Endothelial cell of umbilical vein (primary cell): ENCODE measurements around the gene THSD7B. TPM values are rescaled to one million over a fixed set of nuclear protein-coding genes. Genes with fewer than 3 reads are reported as not detected.

Experiments
- BruUV-seq: library from RNA; stranded (reverse); fragments of 400-500 nt; replicated peaks from 2 replicates; lab custom pipeline; 2021; lab: Mats Ljungman, UMichigan
- CTCF ChIA-PET: fragments of 300-600, 350-600 bp; sonication (Branson Sonifier 250); formaldehyde crosslinking; loops from one replicate; lab custom pipeline; 2021; ENCODE audit warnings: antibody characterized with exemption, inconsistent platforms; lab: Charles Lee
- POLR2A ChIA-PET: fragments of 300-600, 350-600 bp; sonication (Branson Sonifier 250); formaldehyde crosslinking; loops from one replicate; lab custom pipeline; 2021; ENCODE audit warnings: antibody characterized with exemption, inconsistent platforms; lab: Charles Lee
- DNase-seq: peaks from one replicate; pipeline ENCODE4 v3.0.0-alpha.2; 2011; ENCODE audit warnings: low read depth, low spot score
- FAIRE-seq: peaks from 2 replicates; lab custom pipeline; 2011; peaks lifted over from hg19 to GRCh38; lab: Jason Lieb, UNC
- H2AFZ ChIP-seq: 2 replicates; pipeline ENCODE4 v1.6.0; 2012; ENCODE audit warnings: low read depth, low read length, control low read depth, inconsistent platforms
- H3K27ac ChIP-seq: 2 replicates; pipeline ENCODE4 v1.5.1; 2011; ENCODE audit warnings: low read depth, mild to moderate bottlenecking, control low read depth, low read length, moderate library complexity; ENCODE audit not compliant: insufficient read depth
- H3K27me3 ChIP-seq, 2 experiments: 2 replicates each; pipeline versions ENCODE4 v1.6.0 to v1.6.1; 2011; ENCODE audit warnings: low read length in 2 of 2, mixed read lengths in 1 of 2; ENCODE audit not compliant: control insufficient read depth in 2 of 2, insufficient read depth in 2 of 2
- H3K36me3 ChIP-seq, 2 experiments: 2 replicates in 1 of 2; 3 replicates in 1 of 2; pipeline ENCODE4 v1.5.1; 2011; ENCODE audit warnings: low read length in 2 of 2, mild to moderate bottlenecking in 1 of 2, moderate library complexity in 1 of 2; ENCODE audit not compliant: control insufficient read depth in 2 of 2, insufficient read depth in 2 of 2; ENCODE audit errors: extremely low read depth in 1 of 2
- H3K4me1 ChIP-seq: 3 replicates; pipeline ENCODE4 v1.5.1; 2011; ENCODE audit warnings: mild to moderate bottlenecking, low read length; ENCODE audit not compliant: control insufficient read depth, insufficient read depth; ENCODE audit errors: extremely low read depth
- H3K4me2 ChIP-seq: 2 replicates; pipeline ENCODE4 v1.6.1; 2011; ENCODE audit warnings: low read length, control low read depth, mixed read lengths; ENCODE audit not compliant: insufficient read depth
- H3K4me3 ChIP-seq, 3 experiments: fragments of 200-600 bp in 1 of 3; sonication (generic), shearing (Covaris generic) in 1 of 3; replicated peaks in 1 of 3; 2 replicates each; pipeline ENCODE4 v1.5.1; 2011 to 2016; ENCODE audit warnings: control low read depth in 3 of 3, low read length in 3 of 3, mild to moderate bottlenecking in 2 of 3, inconsistent platforms in 1 of 3, low read depth in 1 of 3, moderate library complexity in 1 of 3; ENCODE audit not compliant: insufficient read depth in 1 of 3
- H3K79me2 ChIP-seq: 2 replicates; pipeline ENCODE4 v1.6.0; 2012; ENCODE audit warnings: low read length, inconsistent platforms; ENCODE audit not compliant: control insufficient read depth, insufficient read depth
- H3K9ac ChIP-seq: replicated peaks from 2 replicates; pipeline ENCODE3; 2011; ENCODE audit warnings: low read length, control low read depth; ENCODE audit not compliant: insufficient read depth; ENCODE audit errors: extremely low read depth
- H3K9me1 ChIP-seq: replicated peaks from 3 replicates; pipeline ENCODE4 v1.6.0; 2011; ENCODE audit warnings: mild to moderate bottlenecking, low read length; ENCODE audit not compliant: control insufficient read depth, insufficient read depth; ENCODE audit errors: extremely low read depth
- H3K9me3 ChIP-seq: replicated peaks from 2 replicates; pipeline ENCODE4 v1.5.1; 2012; ENCODE audit warnings: low read length, inconsistent platforms; ENCODE audit not compliant: control insufficient read depth, insufficient read depth
- H4K20me1 ChIP-seq: replicated peaks from 2 replicates; pipeline ENCODE3; 2011; ENCODE audit warnings: mild to moderate bottlenecking, low read length; ENCODE audit not compliant: control insufficient read depth, insufficient read depth; ENCODE audit errors: extremely low read depth
- EZH2 ChIP-seq: IDR thresholded peaks from 2 replicates; pipeline ENCODE4 v1.6.1; 2012; ENCODE audit warnings: borderline replicate concordance, low read depth, mild to moderate bottlenecking, moderate library complexity, low read length, inconsistent platforms; ENCODE audit not compliant: severe bottlenecking
- FOS ChIP-seq: IDR thresholded peaks from 2 replicates; pipeline ENCODE4 v1.6.1; 2011; ENCODE audit warnings: mild to moderate bottlenecking, low read length, moderate library complexity, borderline replicate concordance; ENCODE audit not compliant: insufficient read depth
- GATA2 ChIP-seq: IDR thresholded peaks from 2 replicates; pipeline ENCODE4 v1.7.0; 2011; ENCODE audit warnings: low read depth, mild to moderate bottlenecking, moderate library complexity, mixed read lengths, low read length; ENCODE audit not compliant: insufficient read length, insufficient read depth
- JUN ChIP-seq: IDR thresholded peaks from 2 replicates; pipeline ENCODE4 v1.6.1; 2011; ENCODE audit warnings: borderline replicate concordance, low read depth; ENCODE audit not compliant: insufficient read length, insufficient read depth
- MYC ChIP-seq: IDR thresholded peaks from one replicate; pipeline ENCODE4 v1.6.1; 2011; ENCODE audit warnings: mild to moderate bottlenecking, low read depth, low read length
- POLR2A ChIP-seq: IDR thresholded peaks from 2 replicates; pipeline ENCODE4 v1.6.1; 2012; ENCODE audit warnings: low read depth, mild to moderate bottlenecking, control low read depth, low read length
- POLR2AphosphoS5 ChIP-seq: IDR thresholded peaks from 2 replicates; pipeline ENCODE4 v1.6.1; 2012; ENCODE audit warnings: low read depth, mild to moderate bottlenecking, control low read depth, low read length, moderate library complexity; ENCODE audit not compliant: insufficient read depth
- dilution Hi-C: fragments of 300-500 bp; cut with MboI; formaldehyde crosslinking; loops from one replicate; pipeline ENCODE4 v1.15.0; 2019; ENCODE audit warnings: low sequenced_read_pairs; ENCODE audit not compliant: extremely low pct_ligation_motif_present
- intact Hi-C: fragments of 100-400 bp; cut with micrococcal nuclease; formaldehyde crosslinking; loops from one replicate; pipeline ENCODE4 v1.10.0; 2022
- polyA plus RNA-seq, 4 experiments: library from polyadenylated mRNA; depleted of rRNA in 3 of 4; stranded (reverse) in 3 of 4; unstranded in 1 of 4; fragments of >200 nt; gene quantifications; 2 replicates each; pipeline versions ENCODE4 v1.2.1 to v1.2.3, GENCODE V29; 2011 to 2012; ENCODE audit warnings: missing spikeins in 1 of 4
- total RNA-seq: library from RNA; stranded (reverse); gene quantifications from 2 replicates; pipeline ENCODE4 v1.2.3, GENCODE V29; 2021
- TF ChIP-seq, protein P1 (sequence below): IDR thresholded peaks from 2 replicates; pipeline ENCODE4 v1.6.1; 2011; ENCODE audit not compliant: insufficient read depth, insufficient read length
- TF ChIP-seq, protein P2 (sequence below), 2 donors: IDR thresholded peaks; 1 replicate in 1 of 2; 2 replicates in 1 of 2; pipeline ENCODE4 v1.5.1; 2011; ENCODE audit warnings: low read length in 2 of 2, mild to moderate bottlenecking in 2 of 2, moderate library complexity in 2 of 2, control low read depth in 1 of 2, inconsistent platforms in 1 of 2, low read depth in 1 of 2; ENCODE audit not compliant: insufficient read depth in 1 of 2; ENCODE audit errors: extremely low read depth in 1 of 2

Gene THSD7B
- total and polyA plus RNA-seq, 2 donors (not counting 3 experiments of a cell fraction or from before 2014, with no cell fraction given), result 0.04 TPM; not detected in 1

DNA sequence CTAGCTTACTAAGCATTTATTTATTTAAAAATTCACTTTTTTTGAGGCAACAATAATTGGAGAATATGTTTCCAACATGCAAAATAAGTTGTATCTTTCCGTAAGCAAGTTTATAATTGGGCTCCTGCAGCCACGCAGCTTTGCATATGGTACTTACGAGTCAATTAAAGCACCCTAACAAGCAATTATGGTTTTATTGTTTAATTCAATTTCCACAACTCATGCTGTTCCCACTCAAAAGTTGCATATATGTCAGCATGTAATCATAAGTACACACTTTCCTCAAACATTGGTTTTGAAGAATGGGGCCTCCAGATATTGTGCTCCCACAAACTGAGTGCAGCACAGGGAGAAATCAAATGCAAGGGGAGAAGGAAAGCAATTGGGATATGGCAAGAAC, 613.8 kb downstream of the THSD7B start:
- Histone ChIP-seq H3K27me3 (no peaks in the 10 kb centered on the region), H4K20me1 (no peaks in the 10 kb centered on the region), H3K9ac (no peak overlapping the region), H3K27ac (no peak overlapping the region), H3K9me3 (peaks cover 3% of the 10 kb centered on the region), H3K4me2 (no peak overlapping the region), H3K9me1 (no peaks in the 10 kb centered on the region), H3K4me3 (no peak overlapping the region), H3K4me1 (no peaks in the 10 kb centered on the region), H3K79me2 (no peaks in the 10 kb centered on the region), H2AFZ (no peak overlapping the region), H3K36me3 (no peaks in the 10 kb centered on the region)
- dilution Hi-C loops (no loop called here), intact Hi-C loops (no loop called here)
- no peak for FAIRE-seq
- BruUV-seq, result no TSS peak
- no peak for DNase-seq
- ChIA-PET POLR2A (no interaction called here), CTCF (no interaction called here)
- TF ChIP-seq GATA2 (no peak), EZH2 (no peak), POLR2A (no peak), MYC (no peak), JUN (no peak), POLR2AphosphoS5 (no peak), FOS (no peak)
- TF ChIP-seq, protein P1, sequence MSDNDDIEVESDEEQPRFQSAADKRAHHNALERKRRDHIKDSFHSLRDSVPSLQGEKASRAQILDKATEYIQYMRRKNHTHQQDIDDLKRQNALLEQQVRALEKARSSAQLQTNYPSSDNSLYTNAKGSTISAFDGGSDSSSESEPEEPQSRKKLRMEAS, result no peak
- TF ChIP-seq, protein P2, sequence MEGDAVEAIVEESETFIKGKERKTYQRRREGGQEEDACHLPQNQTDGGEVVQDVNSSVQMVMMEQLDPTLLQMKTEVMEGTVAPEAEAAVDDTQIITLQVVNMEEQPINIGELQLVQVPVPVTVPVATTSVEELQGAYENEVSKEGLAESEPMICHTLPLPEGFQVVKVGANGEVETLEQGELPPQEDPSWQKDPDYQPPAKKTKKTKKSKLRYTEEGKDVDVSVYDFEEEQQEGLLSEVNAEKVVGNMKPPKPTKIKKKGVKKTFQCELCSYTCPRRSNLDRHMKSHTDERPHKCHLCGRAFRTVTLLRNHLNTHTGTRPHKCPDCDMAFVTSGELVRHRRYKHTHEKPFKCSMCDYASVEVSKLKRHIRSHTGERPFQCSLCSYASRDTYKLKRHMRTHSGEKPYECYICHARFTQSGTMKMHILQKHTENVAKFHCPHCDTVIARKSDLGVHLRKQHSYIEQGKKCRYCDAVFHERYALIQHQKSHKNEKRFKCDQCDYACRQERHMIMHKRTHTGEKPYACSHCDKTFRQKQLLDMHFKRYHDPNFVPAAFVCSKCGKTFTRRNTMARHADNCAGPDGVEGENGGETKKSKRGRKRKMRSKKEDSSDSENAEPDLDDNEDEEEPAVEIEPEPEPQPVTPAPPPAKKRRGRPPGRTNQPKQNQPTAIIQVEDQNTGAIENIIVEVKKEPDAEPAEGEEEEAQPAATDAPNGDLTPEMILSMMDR (IDR thresholded peaks at IDR 0.05; ENCODE audit: extremely low read depth in 1 of 2, insufficient read depth in 1 of 2, low read depth in 1 of 2, low read length in 2 of 2), result no peak
